Panc1 (cell line): ENCODE measurements around the gene ITPRIP.

Experiments used
- CTCF ChIP-seq: fragments of 450-650 bp; IDR thresholded peaks from 2 replicates; pipeline ENCODE4 v1.5.1; 2017; ENCODE audit warnings: mild to moderate bottlenecking
- POLR2AphosphoS5 ChIP-seq: IDR thresholded peaks from 2 replicates; pipeline ENCODE4 v1.6.1; 2012; ENCODE audit warnings: mild to moderate bottlenecking, low read depth, low read length, moderate library complexity

GRCh38 chr10:104387130-104387888 is 49.0 kb upstream of the ITPRIP start:
- TF ChIP-seq CTCF (no peak), POLR2AphosphoS5 (no peak)
